Measurements from ENCODE around the gene COA6. TPM values are rescaled to one million over a fixed set of nuclear protein-coding genes. Genes with fewer than 3 reads are reported as not detected.

Gene COA6
- total and polyA plus RNA-seq, 4 donors, result 14.9 to 38.0 (median 29.5) TPM

DNA sequence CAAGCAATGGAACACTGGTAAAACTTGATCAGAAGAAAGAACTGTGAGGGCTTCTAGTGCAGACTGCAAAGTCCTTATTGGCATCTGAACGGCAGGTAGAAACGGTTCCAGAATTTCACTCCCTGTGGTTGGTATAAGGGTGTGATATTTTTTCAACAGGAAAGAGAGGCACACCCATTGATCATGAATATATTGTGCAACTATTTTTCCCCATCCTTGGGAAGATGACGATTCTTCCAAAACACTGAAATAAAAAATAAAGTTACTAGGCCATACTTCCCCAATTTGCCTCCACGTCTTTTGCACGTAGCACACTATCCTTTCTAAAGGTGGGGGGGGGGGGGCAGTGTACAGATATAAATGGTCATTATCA, 56.2 kb downstream of the COA6 start:
- DNase-seq (ENCODE audit: low read depth in 4 of 6, low spot score in 6 of 6), result no peak
- no peaks in the 10 kb centered on the region for H3K27me3 ChIP-seq (ENCODE audit: control insufficient read depth, insufficient read depth, low read length)
- no peak overlapping the region for H3K27ac ChIP-seq (ENCODE audit: low read depth, low read length)
- H3K36me3 ChIP-seq (ENCODE audit: control insufficient read depth, insufficient read depth, low read length), result peaks cover 27% of the 10 kb centered on the region
- H3K9me3 ChIP-seq (ENCODE audit: control insufficient read depth, insufficient read depth, low read length), result no peaks in the 10 kb centered on the region
- no peaks in the 10 kb centered on the region for H3K4me1 ChIP-seq (ENCODE audit: control insufficient read depth, insufficient read depth, low read length)
- H3K4me3 ChIP-seq (ENCODE audit: low read depth, low read length), result no peak overlapping the region
- no CpG with 5 or more reads among the region's 5 CpGs for WGBS (ENCODE audit: insufficient coverage)

DNA sequence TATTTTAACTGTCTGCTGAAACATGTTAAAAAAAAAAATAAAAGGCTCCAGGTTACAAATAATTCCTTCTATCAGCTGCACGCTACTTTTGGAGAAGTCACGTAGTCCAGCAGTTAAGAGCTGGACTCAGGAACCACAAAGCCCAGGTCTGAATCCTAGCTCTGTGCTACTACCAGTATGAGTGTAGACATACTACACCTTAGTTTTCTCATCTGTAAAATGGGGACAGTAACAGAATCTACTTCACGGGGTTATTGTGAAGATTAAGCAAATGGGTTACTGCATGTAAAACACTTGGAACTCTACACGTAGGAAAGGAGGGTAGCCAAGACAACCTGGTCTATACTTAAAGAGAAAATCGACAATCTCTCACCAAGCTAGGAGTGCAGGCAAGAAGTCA, 57.4 kb downstream of the COA6 start:
- H3K27me3 ChIP-seq (ENCODE audit: control insufficient read depth, insufficient read depth, low read length), result no peaks in the 10 kb centered on the region
- peaks cover 26% of the 10 kb centered on the region for H3K36me3 ChIP-seq (ENCODE audit: control insufficient read depth, insufficient read depth, low read length)
- no peak overlapping the region for H3K4me3 ChIP-seq (ENCODE audit: low read depth, low read length)
- H3K9me3 ChIP-seq (ENCODE audit: control insufficient read depth, insufficient read depth, low read length), result no peaks in the 10 kb centered on the region
- 97% methylated on average over 4 of the region's 5 CpGs for WGBS (ENCODE audit: insufficient coverage)
- H3K4me1 ChIP-seq (ENCODE audit: control insufficient read depth, insufficient read depth, low read length), result no peaks in the 10 kb centered on the region
- H3K27ac ChIP-seq (ENCODE audit: low read depth, low read length), result no peak overlapping the region
- DNase-seq (ENCODE audit: low read depth in 4 of 6, low spot score in 6 of 6), result no peak

DNA sequence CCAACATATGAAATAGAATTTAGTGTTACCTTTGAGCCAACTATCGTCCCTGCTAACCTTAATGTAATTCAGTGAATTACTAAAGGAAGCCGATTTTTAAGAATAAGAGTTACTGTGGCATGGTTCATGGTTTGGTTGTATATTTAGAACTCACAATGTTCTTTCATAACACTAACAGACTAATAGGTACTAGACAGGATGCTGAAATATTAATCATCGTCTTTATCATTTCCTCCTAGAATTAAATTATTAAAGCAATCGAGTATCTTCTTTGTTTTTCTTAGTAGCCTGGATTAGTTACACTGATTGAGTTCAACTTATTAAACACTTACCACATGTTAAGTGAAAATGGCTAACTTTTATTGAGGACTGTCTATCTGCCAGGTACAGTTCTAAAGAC, 58.0 kb downstream of the COA6 start:
- Histone ChIP-seq H3K4me1 (ENCODE audit: control insufficient read depth, insufficient read depth, low read length) (no peaks in the 10 kb centered on the region), H3K27me3 (ENCODE audit: control insufficient read depth, insufficient read depth, low read length) (no peaks in the 10 kb centered on the region), H3K9me3 (ENCODE audit: control insufficient read depth, insufficient read depth, low read length) (no peaks in the 10 kb centered on the region), H3K4me3 (ENCODE audit: low read depth, low read length) (no peak overlapping the region), H3K27ac (ENCODE audit: low read depth, low read length) (no peak overlapping the region), H3K36me3 (ENCODE audit: control insufficient read depth, insufficient read depth, low read length) (peaks cover 26% of the 10 kb centered on the region)
- no peak for DNase-seq (ENCODE audit: low read depth in 4 of 6, low spot score in 6 of 6)
- no CpG with 5 or more reads among the region's 4 CpGs for WGBS (ENCODE audit: insufficient coverage)

DNA sequence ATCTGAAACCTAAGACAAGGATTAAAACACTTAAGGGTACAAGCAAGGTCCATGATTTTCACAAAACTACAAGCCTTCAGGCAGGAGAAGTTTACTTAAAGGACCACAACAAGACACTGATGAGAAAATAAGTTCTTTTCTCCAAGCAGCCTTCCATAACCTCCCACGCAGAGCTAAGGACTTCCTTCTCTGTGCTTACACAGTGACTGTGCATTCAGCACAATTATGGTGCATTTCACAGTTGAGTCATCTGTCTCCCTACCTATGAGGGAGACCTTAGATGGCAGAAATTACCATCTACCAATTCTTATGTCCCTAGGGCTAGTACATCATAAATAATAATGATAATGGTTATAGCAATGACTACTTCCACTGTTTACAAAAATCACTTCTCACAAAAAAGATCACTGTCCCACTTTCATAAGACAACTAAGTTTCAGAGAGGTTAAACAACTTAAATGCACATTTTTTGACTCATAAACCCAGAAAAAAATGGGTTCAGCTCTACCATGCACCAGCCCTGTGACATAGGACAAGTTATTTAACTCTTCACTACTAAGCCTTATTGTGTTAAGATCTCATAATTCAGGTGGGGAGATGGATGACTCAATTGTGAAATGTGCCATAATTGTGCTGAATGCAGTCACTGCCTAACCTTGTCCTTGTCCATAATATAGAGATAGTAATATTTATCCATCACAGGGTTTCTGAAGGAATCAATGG, 60.5 kb downstream of the COA6 start:
- Histone ChIP-seq H3K9me3 (ENCODE audit: control insufficient read depth, insufficient read depth, low read length) (no peaks in the 10 kb centered on the region), H3K27me3 (ENCODE audit: control insufficient read depth, insufficient read depth, low read length) (no peaks in the 10 kb centered on the region), H3K36me3 (ENCODE audit: control insufficient read depth, insufficient read depth, low read length) (peaks cover 22% of the 10 kb centered on the region), H3K4me3 (ENCODE audit: low read depth, low read length) (no peak overlapping the region), H3K27ac (ENCODE audit: low read depth, low read length) (no peak overlapping the region), H3K4me1 (ENCODE audit: control insufficient read depth, insufficient read depth, low read length) (no peaks in the 10 kb centered on the region)
- DNase-seq (ENCODE audit: low read depth in 4 of 6, low spot score in 6 of 6), result no peak
- 100% methylated on average over 1 of the region's 1 CpG for WGBS (ENCODE audit: insufficient coverage)

Other genes with a start within 250 kb of the COA6 start
- gene TARBP1, start 105.7 kb downstream of the COA6 start, total RNA-seq, result 10 to 100 TPM; 51.8 to 71.2 TPM
- gene TARBP1, start 105.7 kb downstream of the COA6 start, polyA plus RNA-seq (ENCODE audit: insufficient read length in 2 of 2), result 100 to 1,000 TPM in 1 of 2 donors, 10 to 100 TPM in 1; 75.9 to 127 TPM
- 100 to 1,000 TPM in 1 of 2 donors, 10 to 100 TPM in 1; 98.7 to 101 TPM for gene IRF2BP2, start 236.7 kb downstream of the COA6 start, total RNA-seq
- gene IRF2BP2, start 236.7 kb downstream of the COA6 start, polyA plus RNA-seq (ENCODE audit: insufficient read length in 2 of 2), result 100 to 1,000 TPM; 105 TPM